ENCODE measurements around the gene LIN7A. TPM values are rescaled to one million over a fixed set of nuclear protein-coding genes. Genes with fewer than 3 reads are reported as not detected.
A peak's percentile ranks its signal among the peaks of the same experiment; 100 is the strongest.

The LIN7A gene
- total and polyA plus RNA-seq, 2 donors from 2014 or later: 9.7 to 9.9 TPM

DNA sequence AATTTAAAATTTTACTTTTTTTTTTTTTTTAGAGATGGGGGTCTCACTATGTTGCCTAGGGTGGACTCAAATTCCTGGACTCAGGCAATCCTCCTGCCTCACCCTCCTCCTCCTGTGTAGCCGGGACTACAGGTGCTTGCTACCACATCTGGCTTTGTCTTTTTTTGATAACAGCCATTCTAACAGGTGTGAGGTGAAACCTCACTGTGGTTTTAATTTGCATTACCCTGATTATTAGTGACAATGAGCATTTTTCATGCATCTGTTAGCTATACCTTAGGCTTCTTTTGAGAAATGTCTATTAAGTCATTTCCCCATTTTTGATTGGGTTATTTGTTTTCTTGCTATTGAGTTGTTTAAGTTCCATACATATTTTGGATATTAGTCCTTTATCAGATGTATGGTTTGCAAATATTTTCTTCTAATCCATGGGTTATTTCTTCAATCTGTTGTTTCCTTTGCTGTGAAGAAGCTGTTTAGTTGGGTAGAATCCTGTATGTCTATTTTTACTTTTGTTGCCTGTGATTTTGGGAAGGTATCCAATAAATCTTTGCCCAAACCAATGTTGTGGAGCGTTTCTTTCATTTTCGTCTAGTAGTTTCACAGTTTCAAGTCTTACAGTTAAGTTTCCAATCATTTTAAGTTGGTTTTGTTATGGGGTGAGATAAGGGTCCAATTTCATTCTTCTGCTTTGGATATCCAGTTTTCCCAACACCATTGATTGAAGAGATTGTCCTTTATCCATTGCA lies 134.9 kb downstream of the LIN7A start:
- FAIRE-seq (no peak), DNase-seq (no peak)
- H3K4me3 ChIP-seq (ENCODE audit: low read length in 3 of 3): no peak overlapping the region
- intact Hi-C loops (cut with DNase I): no loop called here
- H3K9ac ChIP-seq (ENCODE audit: low read length in 3 of 3): no peak overlapping the region
- peaks cover 0 to 7% (median 0%) of the 10 kb centered on the region in 3 donors for H3K36me3 ChIP-seq (ENCODE audit: control insufficient read depth in 2 of 3, insufficient read depth in 3 of 3, low read length in 3 of 3)
- no peaks in the 10 kb centered on the region for H3K4me1 ChIP-seq (ENCODE audit: control insufficient read depth in 2 of 3, insufficient read depth in 2 of 3, low read depth in 1 of 3, low read length in 3 of 3)
- H3K9me3 ChIP-seq (ENCODE audit: control insufficient read depth in 2 of 3, insufficient read depth in 1 of 3, low read length in 3 of 3): peaks cover 0 to 3% (median 0%) of the 10 kb centered on the region in 3 donors
- no peaks in the 10 kb centered on the region for H3K27me3 ChIP-seq (ENCODE audit: control insufficient read depth, insufficient read depth, low read length)
- H3K27ac ChIP-seq (ENCODE audit: low read depth in 2 of 2, low read length in 2 of 2): no peak overlapping the region
- TF ChIP-seq, protein P1, sequence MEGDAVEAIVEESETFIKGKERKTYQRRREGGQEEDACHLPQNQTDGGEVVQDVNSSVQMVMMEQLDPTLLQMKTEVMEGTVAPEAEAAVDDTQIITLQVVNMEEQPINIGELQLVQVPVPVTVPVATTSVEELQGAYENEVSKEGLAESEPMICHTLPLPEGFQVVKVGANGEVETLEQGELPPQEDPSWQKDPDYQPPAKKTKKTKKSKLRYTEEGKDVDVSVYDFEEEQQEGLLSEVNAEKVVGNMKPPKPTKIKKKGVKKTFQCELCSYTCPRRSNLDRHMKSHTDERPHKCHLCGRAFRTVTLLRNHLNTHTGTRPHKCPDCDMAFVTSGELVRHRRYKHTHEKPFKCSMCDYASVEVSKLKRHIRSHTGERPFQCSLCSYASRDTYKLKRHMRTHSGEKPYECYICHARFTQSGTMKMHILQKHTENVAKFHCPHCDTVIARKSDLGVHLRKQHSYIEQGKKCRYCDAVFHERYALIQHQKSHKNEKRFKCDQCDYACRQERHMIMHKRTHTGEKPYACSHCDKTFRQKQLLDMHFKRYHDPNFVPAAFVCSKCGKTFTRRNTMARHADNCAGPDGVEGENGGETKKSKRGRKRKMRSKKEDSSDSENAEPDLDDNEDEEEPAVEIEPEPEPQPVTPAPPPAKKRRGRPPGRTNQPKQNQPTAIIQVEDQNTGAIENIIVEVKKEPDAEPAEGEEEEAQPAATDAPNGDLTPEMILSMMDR (IDR thresholded peaks at IDR 0.05; ENCODE audit: borderline replicate concordance, extremely low read depth, insufficient read depth): no peak

DNA sequence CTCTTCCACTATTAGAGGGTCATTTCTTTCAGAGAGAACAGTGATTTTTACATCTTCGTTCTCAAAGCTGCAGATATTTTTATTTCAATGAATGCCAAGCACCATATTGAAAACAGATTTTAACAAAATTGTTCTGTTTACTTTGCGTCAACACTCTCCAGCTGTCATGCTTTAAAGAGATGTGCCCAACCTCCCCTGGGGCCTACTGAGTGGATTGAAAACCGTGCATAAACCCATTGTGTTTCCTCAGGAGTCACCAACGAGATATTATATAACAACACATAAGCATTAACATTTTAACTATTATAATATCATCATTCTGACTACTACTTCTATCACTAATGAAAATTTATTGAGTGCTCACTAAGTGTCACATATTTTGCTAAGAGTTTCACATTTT lies 139.5 kb downstream of the LIN7A start:
- no peak overlapping the region for H3K9ac ChIP-seq (ENCODE audit: low read length in 3 of 3)
- peaks cover 0 to 6% (median 0%) of the 10 kb centered on the region in 3 donors for H3K36me3 ChIP-seq (ENCODE audit: control insufficient read depth in 2 of 3, insufficient read depth in 3 of 3, low read length in 3 of 3)
- TF ChIP-seq, protein P1 (IDR thresholded peaks at IDR 0.05; ENCODE audit: borderline replicate concordance, extremely low read depth, insufficient read depth): no peak
- intact Hi-C loops (cut with DNase I): no loop called here
- DNase-seq: no peak
- no peaks in the 10 kb centered on the region for H3K4me1 ChIP-seq (ENCODE audit: control insufficient read depth in 2 of 3, insufficient read depth in 2 of 3, low read depth in 1 of 3, low read length in 3 of 3)
- no peaks in the 10 kb centered on the region for H3K27me3 ChIP-seq (ENCODE audit: control insufficient read depth, insufficient read depth, low read length)
- no peak overlapping the region for H3K4me3 ChIP-seq (ENCODE audit: low read length in 3 of 3)
- H3K9me3 ChIP-seq (ENCODE audit: control insufficient read depth in 2 of 3, insufficient read depth in 1 of 3, low read length in 3 of 3): peaks cover 0 to 3% (median 0%) of the 10 kb centered on the region in 3 donors
- no peak overlapping the region for H3K27ac ChIP-seq (ENCODE audit: low read depth in 2 of 2, low read length in 2 of 2)
- no peak for FAIRE-seq

DNA sequence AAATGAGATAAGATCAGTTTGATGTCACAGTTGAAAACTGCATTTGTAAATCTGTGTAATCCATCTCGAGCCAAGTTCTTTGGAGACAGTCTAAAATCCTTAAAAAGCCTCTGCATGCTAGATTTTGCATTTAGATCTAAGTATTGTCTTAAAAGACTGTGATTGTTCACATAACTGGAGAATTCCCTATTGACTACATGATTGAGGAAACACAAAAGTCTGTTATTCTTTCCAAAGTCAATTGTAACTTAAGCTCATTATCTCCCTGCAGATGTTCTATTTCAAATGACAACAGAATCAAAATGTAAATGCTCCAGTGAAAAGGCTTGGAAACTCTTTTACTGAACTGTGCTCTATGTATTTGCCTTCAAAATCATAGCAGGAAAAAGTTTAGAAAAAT lies 143.2 kb downstream of the LIN7A start:
- FAIRE-seq: no peak
- H3K4me3 ChIP-seq (ENCODE audit: low read length in 3 of 3): no peak overlapping the region
- TF ChIP-seq, protein P1 (IDR thresholded peaks at IDR 0.05; ENCODE audit: borderline replicate concordance, extremely low read depth, insufficient read depth): no peak
- peaks cover 0 to 6% (median 0%) of the 10 kb centered on the region in 3 donors for H3K36me3 ChIP-seq (ENCODE audit: control insufficient read depth in 2 of 3, insufficient read depth in 3 of 3, low read length in 3 of 3)
- no peaks in the 10 kb centered on the region for H3K4me1 ChIP-seq (ENCODE audit: control insufficient read depth in 2 of 3, insufficient read depth in 2 of 3, low read depth in 1 of 3, low read length in 3 of 3)
- no peaks in the 10 kb centered on the region for H3K9me3 ChIP-seq (ENCODE audit: control insufficient read depth in 2 of 3, insufficient read depth in 1 of 3, low read length in 3 of 3)
- intact Hi-C loops (cut with DNase I): no loop called here
- H3K9ac ChIP-seq (ENCODE audit: low read length in 3 of 3): no peak overlapping the region
- H3K27me3 ChIP-seq (ENCODE audit: control insufficient read depth, insufficient read depth, low read length): no peaks in the 10 kb centered on the region
- peak in 1 of 5 donors; percentile 24 for DNase-seq
- no peak overlapping the region for H3K27ac ChIP-seq (ENCODE audit: low read depth in 2 of 2, low read length in 2 of 2)
